Activated CD8-positive, alpha-beta T cell treated with anti-CD3 and anti-CD28 coated beads for 36 hours (primary cell): ENCODE measurements around the gene GLTPD2. TPM values are rescaled to one million over a fixed set of nuclear protein-coding genes. Genes with fewer than 3 reads are reported as not detected.

ENCODE experiments used
- ATAC-seq: fragments of 200-7000 bp; cut with Tn5 transposase; one replicate; pipeline ENCODE4 v1.10.0; 2021; ENCODE audit warnings: mild to moderate bottlenecking, moderate library complexity
- CTCF ChIA-PET: fragments of 350-600 bp; sonication (Branson Sonifier 250); formaldehyde crosslinking; loops from one replicate; lab custom pipeline; 2021; ENCODE audit warnings: antibody characterized with exemption; lab: Charles Lee
- POLR2A ChIA-PET: fragments of 350-600 bp; sonication (Branson Sonifier 250); formaldehyde crosslinking; loops from one replicate; lab custom pipeline; 2021; ENCODE audit warnings: antibody characterized with exemption; lab: Charles Lee
- DNase-seq: peaks from one replicate; pipeline ENCODE4 v3.0.0-alpha.2; 2020
- H3K27ac Mint-ChIP-seq: one replicate; pipeline ENCODE4 v1.8.0; 2021; ENCODE audit warnings: mild to moderate bottlenecking, mixed read lengths
- H3K27me3 Mint-ChIP-seq: one replicate; pipeline ENCODE4 v1.8.0; 2021; ENCODE audit warnings: mixed read lengths
- H3K36me3 Mint-ChIP-seq: one replicate; pipeline ENCODE4 v1.8.0; 2021; ENCODE audit warnings: low read depth, mixed read lengths
- H3K4me1 Mint-ChIP-seq: one replicate; pipeline ENCODE4 v1.8.0; 2021; ENCODE audit warnings: low read depth, mixed read lengths
- H3K4me3 Mint-ChIP-seq: one replicate; pipeline ENCODE4 v1.8.0; 2021; ENCODE audit warnings: mild to moderate bottlenecking, moderate library complexity, mixed read lengths
- H3K9me3 Mint-ChIP-seq: one replicate; pipeline ENCODE4 v1.8.0; 2021; ENCODE audit warnings: mixed read lengths
- CTCF ChIP-seq: fragments of 200-600 bp; IDR thresholded peaks from one replicate; pipeline ENCODE4 v1.8.0; 2022; ENCODE audit warnings: antibody characterized with exemption, mild to moderate bottlenecking
- intact Hi-C: fragments of 100-400 bp; cut with micrococcal nuclease; formaldehyde crosslinking; loops from one replicate; pipeline ENCODE4 v1.10.0; 2022
- total RNA-seq, 2 experiments: library from RNA; stranded (reverse); gene quantifications; one replicate each; pipeline ENCODE4 v1.2.3, GENCODE V29; 2021

Gene GLTPD2
- total RNA-seq, 2 experiments from 2014 or later, result not detected

- DNase-seq (no peak), ATAC-seq (no peak)
- no peak for TF ChIP-seq CTCF
- CTCF ChIA-PET, result no interaction called here
- intact Hi-C loops, result no loop called here
- Mint-ChIP-seq H3K27me3 (peaks cover 7% of the 10 kb centered on the region), H3K4me3 (no peak overlapping the region), H3K27ac (no peak overlapping the region), H3K36me3 (no peaks in the 10 kb centered on the region), H3K9me3 (no peaks in the 10 kb centered on the region), H3K4me1 (peaks cover 14% of the 10 kb centered on the region)
- POLR2A ChIA-PET, result interaction anchor here (0.5 kb wide), 1 partner anchor 45 kb away, joined by 3 read pairs; no protein-coding TSS in a partner anchor
Observed at GRCh38 chr17:4744999-4745969, 43.5 kb upstream of the GLTPD2 start.

- Mint-ChIP-seq H3K27me3 (peaks cover 2% of the 10 kb centered on the region), H3K4me1 (peaks cover 13% of the 10 kb centered on the region), H3K27ac (no peak overlapping the region), H3K36me3 (no peaks in the 10 kb centered on the region), H3K4me3 (peak overlapping the region; percentile 20), H3K9me3 (no peaks in the 10 kb centered on the region)
- DNase-seq (peak; percentile 48), ATAC-seq (peak; percentile 87)
- CTCF ChIA-PET, result interaction anchor here (2.7 kb wide), 1 partner anchor 42 kb away, joined by 12 read pairs; no protein-coding TSS in a partner anchor
- POLR2A ChIA-PET, result interaction anchor here (1.5 kb wide), 1 partner anchor 43 kb away, joined by 3 read pairs; no protein-coding TSS in a partner anchor
- intact Hi-C loops, result no loop called here
- no peak for TF ChIP-seq CTCF
Observed at GRCh38 chr17:4747847-4748246, 40.9 kb upstream of the GLTPD2 start.

GRCh38 chr17:4748686-4749085, 40.1 kb upstream of the GLTPD2 start:
- no peak for ATAC-seq
- ChIA-PET CTCF (interaction anchor here (1.0 to 2.7 kb wide), 2 partner anchors 34 to 41 kb away, joined by 4 to 12 read pairs; no protein-coding TSS in a partner anchor), POLR2A (interaction anchor here (0.6 to 1.5 kb wide), 3 partner anchors 42 to 568 kb away, joined by 3 read pairs; partner anchors contain the start of gene PELP1)
- no peak overlapping the region for H3K27ac Mint-ChIP-seq
- no peak for DNase-seq
- peaks cover 4% of the 10 kb centered on the region for H3K27me3 Mint-ChIP-seq
- H3K4me1 Mint-ChIP-seq, result peaks cover 13% of the 10 kb centered on the region
- H3K36me3 Mint-ChIP-seq, result no peaks in the 10 kb centered on the region
- TF ChIP-seq CTCF, result no peak
- no peaks in the 10 kb centered on the region for H3K9me3 Mint-ChIP-seq
- intact Hi-C loops, result no loop called here
- no peak overlapping the region for H3K4me3 Mint-ChIP-seq

GRCh38 chr17:4750606-4751005, 38.2 kb upstream of the GLTPD2 start:
- no peak for ATAC-seq
- Mint-ChIP-seq H3K36me3 (no peaks in the 10 kb centered on the region), H3K4me3 (no peak overlapping the region), H3K27ac (no peak overlapping the region), H3K9me3 (no peaks in the 10 kb centered on the region), H3K4me1 (peaks cover 10% of the 10 kb centered on the region), H3K27me3 (peaks cover 8% of the 10 kb centered on the region)
- no peak for DNase-seq
- ChIA-PET CTCF (no interaction called here), POLR2A (no interaction called here)
- intact Hi-C loops, result no loop called here
- no peak for TF ChIP-seq CTCF

GRCh38 chr17:4751932-4752331, 36.8 kb upstream of the GLTPD2 start:
- intact Hi-C loops, result no loop called here
- Mint-ChIP-seq H3K27ac (no peak overlapping the region), H3K9me3 (no peaks in the 10 kb centered on the region), H3K4me1 (peaks cover 10% of the 10 kb centered on the region), H3K36me3 (no peaks in the 10 kb centered on the region), H3K4me3 (no peak overlapping the region), H3K27me3 (peaks cover 8% of the 10 kb centered on the region)
- TF ChIP-seq CTCF, result no peak
- ATAC-seq, result no peak
- ChIA-PET CTCF (no interaction called here), POLR2A (no interaction called here)
- no peak for DNase-seq
